ENCODE data around the gene GATD1.

GATD1 gene

DNA sequence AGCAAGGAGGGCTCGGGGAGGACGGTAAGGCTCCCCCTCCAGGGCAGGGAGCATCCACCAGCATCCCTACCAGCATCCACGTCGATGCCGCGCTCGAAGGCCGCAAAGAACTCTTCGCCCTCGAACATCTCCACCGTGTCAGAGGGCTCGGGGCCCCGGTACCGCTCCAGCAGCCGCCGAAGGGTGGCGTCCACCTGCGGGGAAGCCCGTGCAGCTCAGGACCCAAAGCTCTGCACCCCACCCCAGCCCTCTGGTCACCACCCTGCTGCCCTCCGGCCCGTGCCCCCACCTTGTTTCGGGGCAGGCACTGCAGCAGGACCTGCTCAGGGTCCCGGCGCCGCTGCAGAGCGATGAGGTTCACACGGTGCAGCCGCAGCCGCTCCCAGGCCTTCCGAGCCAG lies 23.2 kb upstream of the GATD1 start:
- TF ChIP-seq Cebpa-rat (IDR thresholded peaks at IDR 0.05): no peak
- Histone ChIP-seq H3K4me1 (peaks cover 41 to 56% (median 51%) of the 10 kb centered on the region in 10 experiments), H3K36me3 (peaks cover 11 to 47% (median 39%) of the 10 kb centered on the region in 11 experiments; a peak in 20 of 22 replicates), H3K9ac (no peak overlapping the region), H4K20me1 (peaks cover 0 to 83% (median 46%) of the 10 kb centered on the region in 11 experiments; a peak in 18 of 22 replicates), H3K27ac (no peak overlapping the region), H3K4me3 (no peak overlapping the region), H3K9me3 (replicated peaks in 1 of 11) (no peaks in the 10 kb centered on the region), H3K27me3 (no peaks in the 10 kb centered on the region), H3K4me2 (no peak overlapping the region)

DNA sequence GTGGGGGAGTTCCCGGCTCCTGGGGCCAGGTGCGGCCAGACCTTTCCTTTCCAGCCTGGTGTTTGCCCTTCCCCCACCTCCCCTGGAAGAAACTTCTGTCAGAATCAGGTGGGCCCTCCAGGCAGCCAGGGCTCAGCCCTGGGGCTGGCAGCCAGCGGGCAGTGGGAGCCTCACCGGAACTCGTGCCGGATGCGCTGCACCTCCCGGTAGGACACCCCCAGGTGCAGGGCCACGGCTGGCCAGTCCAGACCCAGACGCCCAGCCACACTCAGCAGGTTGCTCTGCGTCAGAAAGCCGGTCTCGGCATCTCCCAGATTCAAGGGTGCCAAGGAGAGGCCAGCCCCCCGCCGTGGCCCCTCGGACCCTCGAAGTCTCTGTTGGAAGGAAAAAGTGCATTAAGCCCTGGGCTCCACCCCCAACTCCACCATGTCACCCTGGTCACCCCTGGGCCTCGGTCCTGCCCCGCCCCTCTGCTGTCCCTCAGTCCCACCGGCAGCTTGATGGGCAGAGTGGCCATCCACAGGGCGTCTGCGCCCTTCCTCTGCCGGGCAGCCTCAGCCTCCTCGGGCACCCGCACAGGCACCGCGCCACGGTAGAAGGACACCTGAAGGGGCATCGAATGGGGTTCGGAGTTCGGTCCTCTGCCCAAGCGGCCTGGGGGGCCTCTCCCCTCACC lies 22.5 kb upstream of the GATD1 start:
- Histone ChIP-seq H4K20me1 (peaks cover 0 to 90% (median 53%) of the 10 kb centered on the region in 11 experiments; a peak in 18 of 22 replicates), H3K27me3 (no peaks in the 10 kb centered on the region), H3K4me1 (peaks cover 44 to 60% (median 54%) of the 10 kb centered on the region in 10 experiments), H3K9ac (0 out of 22 replicates have a peak overlapping the region, but pooled peaks of 2 of the 11 experiments have one; percentile 18 to 93), H3K9me3 (replicated peaks in 1 of 11) (no peaks in the 10 kb centered on the region), H3K36me3 (peaks cover 11 to 48% (median 40%) of the 10 kb centered on the region in 11 experiments; a peak in 20 of 22 replicates), H3K4me2 (no peak overlapping the region), H3K27ac (no peak overlapping the region), H3K4me3 (no peak overlapping the region)
- no peak for TF ChIP-seq Cebpa-rat (IDR thresholded peaks at IDR 0.05)

DNA sequence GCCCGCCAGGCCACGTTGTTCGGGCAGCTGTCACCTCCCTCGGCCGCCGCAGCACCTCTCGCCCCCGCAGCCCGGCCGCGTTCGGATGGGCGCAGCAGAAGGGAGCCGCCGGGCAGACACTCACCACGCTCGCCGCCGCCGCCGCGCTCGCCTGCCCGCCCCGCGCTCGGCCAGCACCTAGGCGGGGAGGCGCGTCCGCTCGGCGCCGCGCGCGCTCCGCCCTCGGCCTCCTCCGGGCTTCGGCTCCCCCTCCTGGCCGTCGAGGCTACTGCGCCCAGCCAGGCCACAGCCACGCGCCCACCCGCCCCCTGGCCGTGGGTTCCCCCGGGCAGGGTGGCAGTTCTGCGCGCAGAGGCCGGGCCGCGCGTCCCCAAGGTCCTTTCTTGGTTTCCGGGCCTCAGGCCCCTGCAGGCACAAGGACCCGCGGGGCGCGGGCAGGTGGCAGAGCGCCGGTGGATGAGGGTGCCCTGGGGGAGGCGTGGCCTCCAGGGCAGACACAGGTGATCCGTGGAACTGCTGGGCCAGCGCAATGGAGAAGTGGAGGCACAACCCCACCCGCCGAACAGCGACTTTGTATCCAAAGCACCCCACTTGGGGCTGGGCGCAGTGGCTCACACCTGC lies 20.9 kb upstream of the GATD1 start, which contains the start of gene SLC25A22:
TSS of gene SLC25A22 (minus strand) at position 189 of the 621 bp plus-strand sequence. CDS start 3,275 bp downstream, outside the sequence.
- peak within 1 kb of the TSS; percentile 63 to 92 (median 87) for H3K4me3 ChIP-seq
- peak within 1 kb of the TSS; percentile 74 to 93 (median 87) for H3K9ac ChIP-seq
- no peaks in the 10 kb centered on the region for H3K9me3 ChIP-seq (replicated peaks in 1 of 11)
- no peak for TF ChIP-seq Cebpa-rat (IDR thresholded peaks at IDR 0.05)
- peaks cover 0 to 90% (median 55%) of the 10 kb centered on the region in 11 experiments; a peak in 18 of 22 replicates for H4K20me1 ChIP-seq
- peak within 1 kb of the TSS; percentile 99 to 100 (median 100) for H3K4me2 ChIP-seq
- peak within 1 kb of the TSS in 10 of 11 experiments; percentile 53 to 89 (median 82); a peak in 20 of 22 replicates for H3K27ac ChIP-seq
- H3K36me3 ChIP-seq: peaks cover 22 to 62% (median 55%) of the 10 kb centered on the region in 11 experiments; a peak in 20 of 22 replicates
- H3K4me1 ChIP-seq: peaks cover 28 to 52% (median 45%) of the 10 kb centered on the region in 10 experiments
- no peaks in the 10 kb centered on the region for H3K27me3 ChIP-seq

GRCh38 chr11:797296-798092 lies 20.2 kb upstream of the GATD1 start:
- H4K20me1 ChIP-seq: peaks cover 0 to 88% (median 51%) of the 10 kb centered on the region in 11 experiments; a peak in 18 of 22 replicates
- H3K27ac ChIP-seq: peak overlapping the region in 10 of 11 experiments; percentile 53 to 89 (median 82); a peak in 20 of 22 replicates
- H3K9ac ChIP-seq: peak overlapping the region; percentile 74 to 93 (median 87)
- TF ChIP-seq Cebpa-rat (IDR thresholded peaks at IDR 0.05): no peak
- peak overlapping the region; percentile 99 to 100 (median 100) for H3K4me2 ChIP-seq
- H3K4me3 ChIP-seq: peak overlapping the region; percentile 63 to 92 (median 87)
- no peaks in the 10 kb centered on the region for H3K27me3 ChIP-seq
- H3K36me3 ChIP-seq: peaks cover 22 to 61% (median 53%) of the 10 kb centered on the region in 11 experiments; a peak in 20 of 22 replicates
- peaks cover 21 to 45% (median 38%) of the 10 kb centered on the region in 10 experiments for H3K4me1 ChIP-seq
- H3K9me3 ChIP-seq (replicated peaks in 1 of 11): no peaks in the 10 kb centered on the region

- TF ChIP-seq Cebpa-rat (IDR thresholded peaks at IDR 0.05): no peak
- H3K4me2 ChIP-seq: peak overlapping the region; percentile 99 to 100 (median 100)
- H3K4me1 ChIP-seq: peaks cover 19 to 38% (median 33%) of the 10 kb centered on the region in 10 experiments
- H3K4me3 ChIP-seq: peak overlapping the region; percentile 63 to 92 (median 87)
- H3K9me3 ChIP-seq (replicated peaks in 1 of 11): no peaks in the 10 kb centered on the region
- H3K27ac ChIP-seq: peak overlapping the region; percentile 29 to 89 (median 82); a peak in 21 of 22 replicates
- H3K27me3 ChIP-seq: no peaks in the 10 kb centered on the region
- H3K9ac ChIP-seq: peak overlapping the region; percentile 74 to 93 (median 87)
- peaks cover 0 to 88% (median 54%) of the 10 kb centered on the region in 11 experiments; a peak in 18 of 22 replicates for H4K20me1 ChIP-seq
- H3K36me3 ChIP-seq: peaks cover 25 to 61% (median 53%) of the 10 kb centered on the region in 11 experiments; a peak in 21 of 22 replicates
These were observed 19.4 kb upstream of the GATD1 start for GRCh38 chr11:796565-797295.

DNA sequence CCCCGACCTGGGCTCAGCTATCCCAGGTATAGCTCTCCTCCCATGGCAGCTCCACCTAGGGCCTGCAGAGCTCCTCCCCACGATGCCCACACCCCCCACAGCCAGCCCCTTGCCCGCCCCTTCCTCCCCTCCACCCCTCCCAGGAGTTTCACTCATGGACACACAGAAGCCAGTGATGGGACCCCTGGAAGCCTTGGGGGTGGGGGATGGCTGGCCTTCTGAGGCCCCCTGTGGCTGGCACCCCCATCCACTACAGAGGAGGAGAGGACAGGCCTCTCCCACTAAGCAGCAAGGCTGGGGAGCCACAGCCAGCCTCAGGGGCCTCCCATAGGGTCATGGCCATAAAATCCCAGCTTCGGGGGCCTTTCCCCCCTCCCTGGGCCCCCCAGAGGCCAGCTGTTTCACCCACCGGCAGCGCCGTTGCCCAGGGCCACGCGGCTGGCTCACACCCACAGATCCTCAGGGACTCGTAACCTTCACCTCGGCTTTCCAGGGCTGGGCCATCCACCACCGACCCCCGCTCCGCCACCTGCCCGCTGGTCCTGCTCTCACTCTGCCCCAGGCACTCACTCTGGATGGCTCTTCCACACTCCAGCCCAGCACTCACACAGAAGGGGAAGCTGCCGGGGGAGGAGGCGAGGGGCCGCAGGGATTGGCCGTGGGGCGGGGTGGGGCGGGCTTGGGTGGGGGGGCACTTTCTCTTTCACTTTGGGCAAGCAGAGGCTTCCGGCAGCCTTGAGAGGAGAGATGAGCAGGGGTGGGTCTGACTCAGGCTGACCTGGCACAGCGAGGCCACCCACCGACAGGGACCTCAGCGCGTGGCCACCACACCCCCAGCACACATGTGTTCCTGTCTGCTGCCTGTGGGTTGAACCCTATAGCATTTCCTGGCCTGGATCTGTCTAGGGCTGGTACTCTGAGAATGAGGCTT lies 18.6 kb upstream of the GATD1 start:
- Histone ChIP-seq H3K36me3 (peaks cover 30 to 61% (median 53%) of the 10 kb centered on the region in 11 experiments; a peak in 21 of 22 replicates), H3K4me2 (peak overlapping the region; percentile 99 to 100 (median 100)), H3K27me3 (no peaks in the 10 kb centered on the region), H3K9me3 (replicated peaks in 1 of 11) (no peaks in the 10 kb centered on the region), H4K20me1 (peaks cover 0 to 88% (median 62%) of the 10 kb centered on the region in 11 experiments; a peak in 18 of 22 replicates), H3K4me1 (peaks cover 19 to 38% (median 34%) of the 10 kb centered on the region in 10 experiments), H3K4me3 (peak overlapping the region; percentile 63 to 92 (median 87)), H3K27ac (peak overlapping the region; percentile 37 to 89 (median 82); a peak in 20 of 22 replicates), H3K9ac (peak overlapping the region; percentile 79 to 93 (median 87))
- no peak for TF ChIP-seq Cebpa-rat (IDR thresholded peaks at IDR 0.05)

Measured in BLaER1 treated with 17β-estradiol and CSF1 and Interleukin-3, amounts not matched to agents 10 nM and 100 nM (cell line).